H1 (cell line): ENCODE data around the gene SLC25A21. TPM values are rescaled to one million over a fixed set of nuclear protein-coding genes. Genes with fewer than 3 reads are reported as not detected.

Source experiments
- CTCF ChIA-PET: fragments of 300-600 bp; sonication (Branson Sonifier 250); formaldehyde crosslinking; loops from one replicate; lab custom pipeline; 2021; ENCODE audit not compliant: partially characterized antibody; lab: Charles Lee
- POLR2A ChIA-PET: fragments of 300-600 bp; sonication (Branson Sonifier 250); formaldehyde crosslinking; loops from one replicate; lab custom pipeline; 2021; ENCODE audit warnings: inconsistent platforms; ENCODE audit not compliant: partially characterized antibody; lab: Charles Lee
- DNase-seq, 2 experiments: peaks; one replicate each; pipeline versions ENCODE4 v3.0.0 to v3.0.0-alpha.2; 2010 to 2022; ENCODE audit warnings: low spot score in 2 of 2, low read depth in 1 of 2, mixed read lengths in 1 of 2
- FAIRE-seq: peaks from 2 replicates; lab custom pipeline; 2011; peaks lifted over from hg19 to GRCh38; lab: Jason Lieb, UNC
- H2AFZ ChIP-seq: 2 replicates; pipeline ENCODE4 v1.8.1; 2012; ENCODE audit warnings: low read length, inconsistent platforms
- H2AK5ac ChIP-seq: 2 replicates; pipeline ENCODE4 v1.6.1; 2013; ENCODE audit warnings: low read depth, low read length
- H2BK120ac ChIP-seq: replicated peaks from 2 replicates; pipeline ENCODE3; 2013; ENCODE audit warnings: low read depth, low read length, inconsistent platforms
- H2BK12ac ChIP-seq: 2 replicates; pipeline ENCODE4 v1.6.1; 2013; ENCODE audit warnings: low read depth, low read length
- H2BK15ac ChIP-seq: 2 replicates; pipeline ENCODE4 v1.6.1; 2013; ENCODE audit warnings: low read length
- H2BK20ac ChIP-seq: 2 replicates; pipeline ENCODE4 v1.6.1; 2013; ENCODE audit warnings: low read length
- H2BK5ac ChIP-seq: 2 replicates; pipeline ENCODE4 v1.6.1; 2013; ENCODE audit warnings: low read depth, low read length
- H3K14ac ChIP-seq: 2 replicates; pipeline ENCODE4 v1.6.1; 2013; ENCODE audit warnings: inconsistent platforms; ENCODE audit not compliant: insufficient read length
- H3K18ac ChIP-seq: 2 replicates; pipeline ENCODE4 v1.6.1; 2013; ENCODE audit warnings: low read length; ENCODE audit errors: extremely low read depth
- H3K23ac ChIP-seq: 2 replicates; pipeline ENCODE4 v1.6.1; 2013; ENCODE audit warnings: inconsistent platforms; ENCODE audit not compliant: insufficient read length
- H3K23me2 ChIP-seq: 2 replicates; pipeline ENCODE4 v1.6.1; 2013; ENCODE audit warnings: low read depth, low read length
- H3K27ac ChIP-seq: 2 replicates; pipeline ENCODE4 v1.6.1; 2011; ENCODE audit warnings: low read depth, low read length, inconsistent platforms
- H3K27me3 ChIP-seq, 4 experiments: replicated peaks in 1 of 4; 1 replicate in 1 of 4; 2 replicates in 3 of 4; pipeline versions ENCODE4 v1.6.1 to v1.8.1; 2011 to 2013; ENCODE audit warnings: low read length in 3 of 4, mild to moderate bottlenecking in 3 of 4, inconsistent platforms in 2 of 4, mixed read lengths in 2 of 4, moderate library complexity in 1 of 4; ENCODE audit not compliant: control insufficient read depth in 3 of 4, insufficient read depth in 3 of 4; ENCODE audit errors: extremely low read depth in 1 of 4
- H3K36me3 ChIP-seq, 4 experiments: 2 replicates each; pipeline versions ENCODE4 v1.6.1 to v1.8.1; 2011 to 2013; ENCODE audit warnings: mild to moderate bottlenecking in 4 of 4, low read length in 3 of 4, moderate library complexity in 2 of 4, control low read depth in 1 of 4, inconsistent platforms in 1 of 4; ENCODE audit not compliant: insufficient read depth in 4 of 4, control insufficient read depth in 2 of 4
- H3K4ac ChIP-seq: replicated peaks from 2 replicates; pipeline ENCODE3; 2013; ENCODE audit warnings: low read length, low read depth, mixed read lengths, inconsistent platforms; ENCODE audit not compliant: insufficient read length
- H3K4me1 ChIP-seq, 4 experiments: replicated peaks in 1 of 4; 1 replicate in 1 of 4; 2 replicates in 3 of 4; pipeline versions ENCODE4 v1.6.1 to v1.8.1; 2011 to 2013; ENCODE audit warnings: low read length in 3 of 4, inconsistent platforms in 2 of 4, mixed read lengths in 1 of 4; ENCODE audit not compliant: insufficient read depth in 4 of 4, control insufficient read depth in 3 of 4
- H3K4me2 ChIP-seq, 2 experiments: 2 replicates each; pipeline versions ENCODE4 v1.6.1 to v1.8.1; 2011 to 2013; ENCODE audit warnings: low read depth in 2 of 2, low read length in 2 of 2, control low read depth in 1 of 2, inconsistent platforms in 1 of 2, mild to moderate bottlenecking in 1 of 2; ENCODE audit not compliant: insufficient read depth in 1 of 2
- H3K4me3 ChIP-seq, 4 experiments: fragments of 200-600, 300-600 bp in 1 of 4; sonication (generic), shearing (Covaris generic), sonication (Bioruptor Twin) in 1 of 4; 2 replicates each; pipeline versions ENCODE4 v1.5.1 to v1.8.1; 2011 to 2016; ENCODE audit warnings: low read length in 4 of 4, low read depth in 3 of 4, control low read depth in 2 of 4, inconsistent platforms in 2 of 4, mild to moderate bottlenecking in 2 of 4, mixed read lengths in 1 of 4, moderate library complexity in 1 of 4; ENCODE audit not compliant: insufficient read depth in 2 of 4; ENCODE audit errors: extremely low read depth in 1 of 4
- H3K56ac ChIP-seq: replicated peaks from 2 replicates; pipeline ENCODE3; 2013; ENCODE audit warnings: low read depth, mild to moderate bottlenecking, mixed read lengths, low read length, inconsistent platforms; ENCODE audit not compliant: insufficient read length
- H3K79me1 ChIP-seq: 2 replicates; pipeline ENCODE4 v1.6.1; 2013; ENCODE audit warnings: low read depth, low read length, control low read depth
- H3K79me2 ChIP-seq, 2 experiments: 2 replicates each; pipeline versions ENCODE4 v1.6.1 to v1.8.1; 2012 to 2013; ENCODE audit warnings: low read length in 2 of 2, mild to moderate bottlenecking in 2 of 2, inconsistent platforms in 1 of 2; ENCODE audit not compliant: insufficient read depth in 2 of 2, control insufficient read depth in 1 of 2
- H3K9ac ChIP-seq, 4 experiments: replicated peaks in 1 of 4; 1 replicate in 1 of 4; 2 replicates in 3 of 4; pipeline versions ENCODE4 v1.6.1 to v1.8.1; 2011 to 2013; ENCODE audit warnings: low read depth in 3 of 4, low read length in 3 of 4, control low read depth in 2 of 4, mild to moderate bottlenecking in 2 of 4, moderate library complexity in 2 of 4, inconsistent platforms in 1 of 4; ENCODE audit errors: extremely low read depth in 1 of 4
- H3K9me3 ChIP-seq, 2 experiments: 2 replicates each; pipeline versions ENCODE4 v1.6.1 to v1.8.1; 2012 to 2013; ENCODE audit warnings: mild to moderate bottlenecking in 2 of 2, moderate library complexity in 2 of 2, control low read depth in 1 of 2, inconsistent platforms in 1 of 2, low read depth in 1 of 2, low read length in 1 of 2, mixed read lengths in 1 of 2; ENCODE audit not compliant: insufficient read depth in 2 of 2
- H4K20me1 ChIP-seq, 2 experiments: replicated peaks in 1 of 2; 2 replicates each; pipeline versions ENCODE3 to v1.8.1; 2011 to 2013; ENCODE audit warnings: inconsistent platforms in 2 of 2, low read length in 2 of 2, mild to moderate bottlenecking in 1 of 2; ENCODE audit not compliant: insufficient read depth in 2 of 2, control insufficient read depth in 1 of 2
- H4K5ac ChIP-seq: 2 replicates; pipeline ENCODE4 v1.6.1; 2013; ENCODE audit warnings: low read length, low read depth, mixed read lengths, inconsistent platforms; ENCODE audit not compliant: insufficient read length
- H4K8ac ChIP-seq: 2 replicates; pipeline ENCODE4 v1.8.0; 2013; ENCODE audit warnings: mild to moderate bottlenecking, moderate library complexity, low read length, inconsistent platforms; ENCODE audit not compliant: insufficient read depth; ENCODE audit errors: extremely low read depth
- H4K91ac ChIP-seq: replicated peaks from 2 replicates; pipeline ENCODE3; 2013; ENCODE audit warnings: low read length, mixed read lengths, inconsistent platforms; ENCODE audit not compliant: insufficient read length
- EZH2 ChIP-seq: fragments of 200-600 bp; sonication (generic); IDR thresholded peaks from 2 replicates; pipeline ENCODE4 v1.7.1; 2012; ENCODE audit warnings: low read depth, mild to moderate bottlenecking, moderate library complexity, low read length, inconsistent platforms; ENCODE audit not compliant: severe bottlenecking
- NANOG ChIP-seq: IDR thresholded peaks from 2 replicates; pipeline ENCODE4 v1.6.1; 2011; ENCODE audit warnings: low read length, low read depth, mild to moderate bottlenecking, inconsistent platforms; ENCODE audit not compliant: insufficient read depth, poor library complexity, severe bottlenecking
- NRF1 ChIP-seq: IDR thresholded peaks from 2 replicates; pipeline ENCODE4 v1.6.1; 2011; ENCODE audit warnings: mild to moderate bottlenecking, low read depth, low read length, improper control_type of control experiment
- RNF2 ChIP-seq: fragments of 200-900, 300-1000 bp; sonication (generic); IDR thresholded peaks from 2 replicates; pipeline ENCODE4 v1.7.1; 2016; ENCODE audit warnings: borderline replicate concordance, low read depth, mild to moderate bottlenecking, antibody characterized with exemption, low read length; ENCODE audit not compliant: poor library complexity, severe bottlenecking; ENCODE audit errors: missing control alignments
- SIN3A ChIP-seq, 2 experiments: IDR thresholded peaks in 1 of 2; conservative IDR thresholded peaks in 1 of 2; 2 replicates each; pipeline ENCODE4 v1.6.1; 2011 to 2012; ENCODE audit warnings: low read length in 2 of 2, improper control_type of control experiment in 1 of 2, low read depth in 1 of 2, mild to moderate bottlenecking in 1 of 2
- SIX5 ChIP-seq: IDR thresholded peaks from 2 replicates; pipeline ENCODE4 v1.6.1; 2011; ENCODE audit warnings: mild to moderate bottlenecking, low read depth, low read length
- SP1 ChIP-seq: IDR thresholded peaks from 2 replicates; pipeline ENCODE4 v1.6.1; 2011; ENCODE audit warnings: low read depth, low read length
- SP4 ChIP-seq: IDR thresholded peaks from 2 replicates; pipeline ENCODE4 v1.6.1; 2012; ENCODE audit warnings: low read length, inconsistent platforms
- WGBS, 2 experiments: shearing (Covaris generic) in 1 of 2; methylation state at CpG; one replicate each; pipeline versions ENCODE4 v1.1.6 to v1.1.7; 2013 to 2015; ENCODE audit warnings: low lambda C conversion rate in 2 of 2, mixed read lengths in 2 of 2, inconsistent platforms in 1 of 2, low coverage in 1 of 2, missing lambda C conversion rate in 1 of 2; ENCODE audit not compliant: insufficient replicate concordance in 2 of 2, insufficient coverage in 1 of 2, insufficient read length in 1 of 2; ENCODE audit errors: extremely low coverage in 1 of 2, missing lambda C conversion rate in 1 of 2; 5-methylcytosine and 5-hydroxymethylcytosine counted together
- polyA plus RNA-seq, 7 experiments: library from polyadenylated mRNA; depleted of rRNA in 3 of 7; stranded (reverse) in 5 of 7; unstranded in 2 of 7; fragments of >200 nt in 5 of 7; fragments of 200-250 nt in 2 of 7; gene quantifications; 1 replicate in 5 of 7; 2 replicates in 1 of 7; 4 replicates in 1 of 7; pipeline versions ENCODE4 v1.2.1 to v1.2.3, GENCODE V29; 2011 to 2013; ENCODE audit warnings: missing spikeins in 2 of 7, mixed read lengths in 2 of 7
- total RNA-seq: library from RNA; stranded (reverse); fragmentation: NEBNext Ultra II Directional; extraction: Animal tissue kit (Norgen Biotek cat#: 25700); gene quantifications from 2 replicates; pipeline ENCODE4 v1.2.1, GENCODE V29; 2021

SLC25A21 gene
- total and polyA plus RNA-seq, 2 of the 8 experiments (the other 6 are each of a cell fraction or from before 2014, with no cell fraction given): 6.9 to 15.7 TPM

DNA sequence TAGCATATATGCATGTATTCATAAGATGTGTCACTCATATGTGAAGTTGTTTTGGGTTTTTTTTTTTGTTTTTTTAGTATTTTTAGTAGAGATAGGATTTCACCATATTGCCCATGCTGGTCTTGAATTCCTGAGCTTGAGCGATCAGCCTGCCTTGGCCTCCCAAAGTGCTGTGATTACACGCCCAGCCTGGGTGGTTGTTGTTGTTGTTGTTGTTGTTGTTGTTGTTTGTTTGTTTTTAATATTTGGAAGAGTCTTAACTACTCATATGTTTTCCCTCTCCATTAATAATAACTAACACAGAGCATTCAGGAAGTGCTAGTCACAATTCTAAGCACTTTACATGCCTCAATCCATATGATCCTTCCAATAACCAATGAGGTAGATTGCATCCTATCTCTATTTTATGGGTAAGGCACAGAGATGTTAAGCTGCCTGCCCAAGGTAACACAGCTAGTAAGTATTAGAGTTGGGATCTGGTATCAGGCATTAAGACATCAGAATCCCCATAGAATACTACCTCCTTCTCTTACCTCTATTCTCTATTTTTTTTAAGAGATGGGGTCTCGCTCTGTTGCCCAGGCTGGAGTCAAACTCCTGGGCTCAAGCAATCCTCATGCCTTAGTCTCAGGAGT lies 27.6 kb downstream of the SLC25A21 start:
- DNase-seq: no peak
- no peak overlapping the region for H4K5ac ChIP-seq
- no peaks in the 10 kb centered on the region for H3K23me2 ChIP-seq
- no peak overlapping the region for H2BK120ac ChIP-seq
- TF ChIP-seq SIX5 (no peak), SP4 (no peak), NANOG (no peak), SIN3A (conservative IDR thresholded peaks at IDR 0.05 in 1 of 2, IDR thresholded peaks at IDR 0.05 in 1 of 2; ENCODE audit: low read depth in 1 of 2, low read length in 2 of 2) (no peak), EZH2 (no peak), RNF2 (no peak), SP1 (no peak), NRF1 (no peak)
- H2AFZ ChIP-seq: no peak overlapping the region
- H4K8ac ChIP-seq: no peak overlapping the region
- H3K18ac ChIP-seq: no peak overlapping the region
- no peak overlapping the region for H2BK12ac ChIP-seq
- no peak overlapping the region for H3K4me2 ChIP-seq
- no peak overlapping the region for H3K9ac ChIP-seq
- no peaks in the 10 kb centered on the region for H3K79me1 ChIP-seq
- no peaks in the 10 kb centered on the region for H3K9me3 ChIP-seq
- no peaks in the 10 kb centered on the region for H3K36me3 ChIP-seq
- no peaks in the 10 kb centered on the region; a peak in 1 of 4 replicates for H3K79me2 ChIP-seq
- H3K27me3 ChIP-seq: no peaks in the 10 kb centered on the region
- no peaks in the 10 kb centered on the region for H3K4me1 ChIP-seq
- no peak overlapping the region for H2BK20ac ChIP-seq
- CTCF ChIA-PET: interaction anchor here (0.7 to 3.7 kb wide), 6 partner anchors 8 to 497 kb away, joined by 3 to 13 read pairs (median 4); no protein-coding TSS in a partner anchor
- H3K27ac ChIP-seq: no peak overlapping the region
- no peak overlapping the region for H3K4me3 ChIP-seq
- H3K56ac ChIP-seq: no peak overlapping the region
- POLR2A ChIA-PET: no interaction called here
- no peaks in the 10 kb centered on the region for H4K20me1 ChIP-seq
- no peak overlapping the region for H4K91ac ChIP-seq
- no peak overlapping the region for H2AK5ac ChIP-seq
- no peak overlapping the region for H2BK15ac ChIP-seq
- no peak overlapping the region for H2BK5ac ChIP-seq
- 95% methylated on average over 3 of the region's 3 CpGs; no CpG with 5 or more reads in 1 of the 2 experiments for WGBS, 2 experiments
- H3K23ac ChIP-seq: no peak overlapping the region
- no peak for FAIRE-seq
- no peak overlapping the region for H3K4ac ChIP-seq
- no peak overlapping the region for H3K14ac ChIP-seq
